A549 (cell line): ENCODE data around the gene IPMK. TPM values are rescaled to one million over a fixed set of nuclear protein-coding genes. Genes with fewer than 3 reads are reported as not detected.

Source experiments
- ATAC-seq, 2 experiments: fragments of 200-7000 bp in 1 of 2; fragments of >200 bp in 1 of 2; cut with Nextera tagmentation in 1 of 2; cut with Tn5 transposase in 1 of 2; 3 replicates each; pipeline versions ENCODE4 v1.8.0 to v1.9.1; 2018 to 2020; ENCODE audit warnings: mild to moderate bottlenecking in 1 of 2, moderate library complexity in 1 of 2
- CTCF ChIA-PET: fragments of 300-600 bp; sonication (Branson Sonifier 250); formaldehyde crosslinking; extraction: SDS; loops from one replicate; lab custom pipeline; 2021; ENCODE audit warnings: antibody characterized with exemption, inconsistent platforms; lab: Yijun Ruan, JAX
- POLR2A ChIA-PET: fragments of 350-600 bp; formaldehyde crosslinking; extraction: SDS; loops from one replicate; lab custom pipeline; 2021; ENCODE audit warnings: antibody characterized with exemption, inconsistent platforms; lab: Yijun Ruan, JAX
- DNase-seq, 2 experiments: peaks; one replicate each; pipeline versions ENCODE4 v3.0.0 to v3.0.0-alpha.2; 2011 to 2016; ENCODE audit warnings: low read depth in 1 of 2, low spot score in 1 of 2
- FAIRE-seq: peaks from 2 replicates; lab custom pipeline; 2011; peaks lifted over from hg19 to GRCh38; lab: Jason Lieb, UNC
- H3K27ac ChIP-seq, 2 experiments: fragments of >200 bp; sonication (Bioruptor Twin); formaldehyde crosslinking; 3 replicates each; pipeline ENCODE4 v1.5.1; 2016 to 2017
- H3K4me1 ChIP-seq: fragments of >200 bp; sonication (Bioruptor Twin); formaldehyde crosslinking; 3 replicates; pipeline ENCODE4 v1.6.1; 2016
- H3K4me2 ChIP-seq: fragments of >200 bp; sonication (Bioruptor Twin); formaldehyde crosslinking; 3 replicates; pipeline ENCODE4 v1.6.1; 2016
- H3K4me3 ChIP-seq: fragments of >200 bp; sonication (Bioruptor Twin); formaldehyde crosslinking; 3 replicates; pipeline ENCODE4 v1.5.1; 2016
- H3K9me3 ChIP-seq: fragments of >200 bp; sonication (Bioruptor Twin); formaldehyde crosslinking; 3 replicates; pipeline ENCODE4 v1.6.1; 2016
- CHD2 ChIP-seq: fragments of 150-350 bp; IDR thresholded peaks from 2 replicates; pipeline ENCODE4 v1.6.1; 2014; ENCODE audit warnings: low read length; ENCODE audit not compliant: partially characterized antibody
- CHD4 ChIP-seq: fragments of 200-600 bp; sonication (generic); IDR thresholded peaks from 2 replicates; pipeline ENCODE4 v1.6.1; 2016; ENCODE audit warnings: antibody characterized with exemption, mild to moderate bottlenecking, borderline replicate concordance
- EHF ChIP-seq: fragments of 250-450 bp; sonication (Bioruptor Pico); IDR thresholded peaks from 2 replicates; pipeline ENCODE4 v1.5.0; 2020; ENCODE audit warnings: mild to moderate bottlenecking
- FOSB ChIP-seq: fragments of 250-450 bp; sonication (Bioruptor Pico); IDR thresholded peaks from 2 replicates; pipeline ENCODE4 v1.5.0; 2020; ENCODE audit warnings: mild to moderate bottlenecking, moderate library complexity
- FOSL2 ChIP-seq, 2 experiments: fragments of 450-650 bp in 1 of 2; fragments of >200 bp in 1 of 2; sonication (Bioruptor Twin) in 1 of 2; formaldehyde crosslinking; IDR thresholded peaks; 2 replicates each; pipeline versions ENCODE4 v1.5.0 to v1.6.1; 2016 to 2020; ENCODE audit warnings: mild to moderate bottlenecking in 1 of 2, moderate library complexity in 1 of 2
- FOXS1 ChIP-seq: fragments of 250-450 bp; sonication (Bioruptor Pico); IDR thresholded peaks from 2 replicates; pipeline ENCODE4 v1.5.0; 2020; ENCODE audit warnings: mild to moderate bottlenecking, moderate library complexity
- HDAC2 ChIP-seq: fragments of 200-600 bp; sonication (generic); IDR thresholded peaks from 2 replicates; pipeline ENCODE4 v1.6.1; 2016
- HES2 ChIP-seq: fragments of >200 bp; sonication (Bioruptor Twin); formaldehyde crosslinking; IDR thresholded peaks from 2 replicates; pipeline ENCODE4 v1.6.1; 2016
- HOXB5 ChIP-seq: fragments of 250-450 bp; sonication (Bioruptor Pico); IDR thresholded peaks from 2 replicates; pipeline ENCODE4 v1.5.0; 2020; ENCODE audit warnings: mild to moderate bottlenecking, moderate library complexity
- MAZ ChIP-seq: fragments of 150-350 bp; IDR thresholded peaks from 2 replicates; pipeline ENCODE4 v1.6.1; 2014; ENCODE audit warnings: antibody characterized with exemption, low read depth, low read length, borderline replicate concordance
- POLR2AphosphoS2 ChIP-seq: conservative IDR thresholded peaks from 2 replicates; pipeline ENCODE4 v1.6.1; 2012; ENCODE audit warnings: low read length, improper control_type of control experiment, inconsistent platforms
- RARB ChIP-seq: fragments of 250-450 bp; sonication (Bioruptor Pico); IDR thresholded peaks from 2 replicates; pipeline ENCODE4 v1.8.0; 2021; ENCODE audit warnings: mild to moderate bottlenecking, moderate library complexity
- SMC3 ChIP-seq: fragments of >200 bp; sonication (Bioruptor Twin); formaldehyde crosslinking; IDR thresholded peaks from 3 replicates; pipeline ENCODE4 v1.6.1; 2018; ENCODE audit warnings: inconsistent platforms
- SREBF2 ChIP-seq: fragments of 450-650 bp; IDR thresholded peaks from 2 replicates; pipeline ENCODE4 v1.6.1; 2014; ENCODE audit warnings: mild to moderate bottlenecking, moderate library complexity
- ZC3H11A ChIP-seq: fragments of 450-650 bp; IDR thresholded peaks from 2 replicates; pipeline ENCODE4 v1.6.1; 2014; ENCODE audit warnings: antibody characterized with exemption, mild to moderate bottlenecking
- ZFP36 ChIP-seq: fragments of 450-650 bp; IDR thresholded peaks from 2 replicates; pipeline ENCODE4 v1.6.1; 2014; ENCODE audit warnings: borderline replicate concordance; ENCODE audit not compliant: partially characterized antibody
- ZSCAN20 ChIP-seq: fragments of 250-450 bp; sonication (Bioruptor Pico); IDR thresholded peaks from 2 replicates; pipeline ENCODE4 v1.8.0; 2022; ENCODE audit warnings: mild to moderate bottlenecking, moderate library complexity
- WGBS: methylation state at CpG from one replicate; pipeline ENCODE4 v1.1.6; 2017; ENCODE audit errors: missing lambda C conversion rate; 5-methylcytosine and 5-hydroxymethylcytosine counted together
- polyA plus RNA-seq, 4 experiments: library from polyadenylated mRNA; depleted of rRNA in 3 of 4; stranded (reverse); fragments of >200 nt; fragmentation: RNase III in 1 of 4; extraction: RNeasy Plus Mini Kit Qiagen cat#74134 plus additional on column Dnase treatment in 1 of 4; gene quantifications; 2 replicates in 3 of 4; 3 replicates in 1 of 4; pipeline ENCODE4 v1.2.3, GENCODE V29; 2011 to 2017
- TF ChIP-seq, protein P1 (sequence below): fragments of 450-650 bp; IDR thresholded peaks from 2 replicates; pipeline ENCODE4 v1.6.1; 2014; ENCODE audit warnings: antibody characterized with exemption
- TF ChIP-seq, protein P2 (sequence below): IDR thresholded peaks from 2 replicates; pipeline ENCODE4 v1.6.1; 2012
- TF ChIP-seq, protein P3 (sequence below): fragments of 250-450 bp; sonication (Bioruptor Pico); IDR thresholded peaks from 2 replicates; pipeline ENCODE4 v1.5.0; 2021; ENCODE audit warnings: mild to moderate bottlenecking, moderate library complexity, borderline replicate concordance
- TF ChIP-seq, protein P4 (sequence below): IDR thresholded peaks from 2 replicates; pipeline ENCODE4 v1.6.1; 2012; ENCODE audit warnings: low read depth, borderline replicate concordance

IPMK gene
- polyA plus RNA-seq, 2 of the 4 experiments (the other 2 are of a cell fraction) = 2.9 to 5.6 TPM

GRCh38 chr10:58240531-58240930, 27.2 kb downstream of the IPMK start:
- H3K4me3 ChIP-seq = no peak overlapping the region
- no peak for DNase-seq
- CTCF ChIA-PET = interaction anchor here (0.7 kb wide), 1 partner anchor 223 kb away, joined by 5 read pairs; no protein-coding TSS in a partner anchor
- ATAC-seq = no peak
- TF ChIP-seq, protein P1, sequence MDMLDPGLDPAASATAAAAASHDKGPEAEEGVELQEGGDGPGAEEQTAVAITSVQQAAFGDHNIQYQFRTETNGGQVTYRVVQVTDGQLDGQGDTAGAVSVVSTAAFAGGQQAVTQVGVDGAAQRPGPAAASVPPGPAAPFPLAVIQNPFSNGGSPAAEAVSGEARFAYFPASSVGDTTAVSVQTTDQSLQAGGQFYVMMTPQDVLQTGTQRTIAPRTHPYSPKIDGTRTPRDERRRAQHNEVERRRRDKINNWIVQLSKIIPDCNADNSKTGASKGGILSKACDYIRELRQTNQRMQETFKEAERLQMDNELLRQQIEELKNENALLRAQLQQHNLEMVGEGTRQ = no peak
- TF ChIP-seq RARB (CRISPR knock-in tag) (no peak), HOXB5 (CRISPR knock-in tag) (no peak), SMC3 (no peak), FOSB (CRISPR knock-in tag) (no peak), POLR2AphosphoS2 (no peak), HES2 (no peak), FOSL2 (IDR thresholded peaks at IDR 0.05) (no peak), FOSL2 (CRISPR knock-in tag; IDR thresholded peaks at IDR 0.05) (no peak), ZFP36 (no peak), ZC3H11A (no peak), EHF (no peak), ZSCAN20 (no peak), SREBF2 (no peak), HDAC2 (no peak), FOXS1 (CRISPR knock-in tag) (no peak), CHD4 (no peak)
- TF ChIP-seq, protein P2, sequence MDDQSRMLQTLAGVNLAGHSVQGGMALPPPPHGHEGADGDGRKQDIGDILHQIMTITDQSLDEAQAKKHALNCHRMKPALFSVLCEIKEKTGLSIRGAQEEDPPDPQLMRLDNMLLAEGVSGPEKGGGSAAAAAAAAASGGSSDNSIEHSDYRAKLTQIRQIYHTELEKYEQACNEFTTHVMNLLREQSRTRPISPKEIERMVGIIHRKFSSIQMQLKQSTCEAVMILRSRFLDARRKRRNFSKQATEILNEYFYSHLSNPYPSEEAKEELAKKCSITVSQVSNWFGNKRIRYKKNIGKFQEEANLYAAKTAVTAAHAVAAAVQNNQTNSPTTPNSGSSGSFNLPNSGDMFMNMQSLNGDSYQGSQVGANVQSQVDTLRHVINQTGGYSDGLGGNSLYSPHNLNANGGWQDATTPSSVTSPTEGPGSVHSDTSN = no peak
- TF ChIP-seq, all 56 proteins: peak for 0
- 62% methylated on average over 4 of the region's 4 CpGs for WGBS
- H3K4me2 ChIP-seq = peak overlapping the region; percentile 46; the same call in 2 of the 3 replicates
- peak overlapping the region in 1 of 2 experiments; percentile 48; a peak in 3 of 6 replicates for H3K27ac ChIP-seq
- H3K4me1 ChIP-seq = peaks cover 67% of the 10 kb centered on the region
- no peaks in the 10 kb centered on the region for H3K9me3 ChIP-seq
- POLR2A ChIA-PET = no interaction called here
- FAIRE-seq = no peak

DNA sequence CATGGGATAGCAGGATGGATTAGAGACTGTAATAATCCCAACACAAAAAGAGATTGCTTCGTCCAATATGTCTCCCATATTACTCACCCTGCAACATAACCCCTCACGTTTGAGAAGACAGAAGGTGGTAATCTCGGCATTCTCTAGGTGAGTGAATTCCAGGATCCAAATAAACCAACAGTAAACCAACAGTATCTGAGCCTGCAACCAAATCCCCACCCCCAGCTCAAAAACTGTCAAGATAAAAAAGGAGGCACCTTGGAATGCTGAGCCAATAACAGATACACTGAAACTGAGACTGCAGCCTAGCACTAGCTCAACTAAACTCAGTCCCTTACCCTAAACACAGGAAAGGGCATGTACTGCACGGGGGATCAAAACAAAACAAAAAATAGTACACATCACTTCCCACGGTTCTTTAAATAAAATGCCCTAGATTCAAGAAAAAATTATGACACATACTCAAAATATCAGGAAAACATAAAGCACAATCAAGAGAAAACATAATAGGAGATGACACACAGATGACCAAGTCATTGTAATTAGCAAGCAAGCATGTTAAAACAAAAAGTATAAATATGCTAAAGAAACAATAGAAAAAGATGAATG, 28.0 kb downstream of the IPMK start:
- 55% methylated on average over 5 of the region's 5 CpGs for WGBS
- ChIA-PET CTCF (interaction anchor here (0.9 kb wide), 1 partner anchor 62 kb away, joined by 4 read pairs; no protein-coding TSS in a partner anchor), POLR2A (no interaction called here)
- peak overlapping the region; percentile 25 to 29; a peak in 2 of 6 replicates for H3K27ac ChIP-seq
- peak overlapping the region; percentile 46 for H3K4me2 ChIP-seq
- no peaks in the 10 kb centered on the region for H3K9me3 ChIP-seq
- no peak overlapping the region for H3K4me3 ChIP-seq
- TF ChIP-seq CHD2 (no peak), MAZ (no peak)
- TF ChIP-seq, protein P3, sequence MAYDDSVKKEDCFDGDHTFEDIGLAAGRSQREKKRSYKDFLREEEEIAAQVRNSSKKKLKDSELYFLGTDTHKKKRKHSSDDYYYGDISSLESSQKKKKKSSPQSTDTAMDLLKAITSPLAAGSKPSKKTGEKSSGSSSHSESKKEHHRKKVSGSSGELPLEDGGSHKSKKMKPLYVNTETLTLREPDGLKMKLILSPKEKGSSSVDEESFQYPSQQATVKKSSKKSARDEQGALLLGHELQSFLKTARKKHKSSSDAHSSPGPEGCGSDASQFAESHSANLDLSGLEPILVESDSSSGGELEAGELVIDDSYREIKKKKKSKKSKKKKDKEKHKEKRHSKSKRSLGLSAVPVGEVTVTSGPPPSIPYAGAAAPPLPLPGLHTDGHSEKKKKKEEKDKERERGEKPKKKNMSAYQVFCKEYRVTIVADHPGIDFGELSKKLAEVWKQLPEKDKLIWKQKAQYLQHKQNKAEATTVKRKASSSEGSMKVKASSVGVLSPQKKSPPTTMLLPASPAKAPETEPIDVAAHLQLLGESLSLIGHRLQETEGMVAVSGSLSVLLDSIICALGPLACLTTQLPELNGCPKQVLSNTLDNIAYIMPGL (CRISPR knock-in tag) = no peak
- TF ChIP-seq, protein P4, sequence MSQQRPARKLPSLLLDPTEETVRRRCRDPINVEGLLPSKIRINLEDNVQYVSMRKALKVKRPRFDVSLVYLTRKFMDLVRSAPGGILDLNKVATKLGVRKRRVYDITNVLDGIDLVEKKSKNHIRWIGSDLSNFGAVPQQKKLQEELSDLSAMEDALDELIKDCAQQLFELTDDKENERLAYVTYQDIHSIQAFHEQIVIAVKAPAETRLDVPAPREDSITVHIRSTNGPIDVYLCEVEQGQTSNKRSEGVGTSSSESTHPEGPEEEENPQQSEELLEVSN = no peak
- DNase-seq = no peak
- ATAC-seq = no peak
- H3K4me1 ChIP-seq = peaks cover 61% of the 10 kb centered on the region
- FAIRE-seq = no peak
